ENCODE results near the gene RRP9. TPM values are rescaled to one million over a fixed set of nuclear protein-coding genes. Genes with fewer than 3 reads are reported as not detected.
A peak's percentile ranks its signal among the peaks of the same experiment; 100 is the strongest.

RRP9 gene
- total and polyA plus RNA-seq, 2 donors (not counting 1 experiment from before 2014, with no cell fraction given), result 16.7 to 21.9 TPM

DNA sequence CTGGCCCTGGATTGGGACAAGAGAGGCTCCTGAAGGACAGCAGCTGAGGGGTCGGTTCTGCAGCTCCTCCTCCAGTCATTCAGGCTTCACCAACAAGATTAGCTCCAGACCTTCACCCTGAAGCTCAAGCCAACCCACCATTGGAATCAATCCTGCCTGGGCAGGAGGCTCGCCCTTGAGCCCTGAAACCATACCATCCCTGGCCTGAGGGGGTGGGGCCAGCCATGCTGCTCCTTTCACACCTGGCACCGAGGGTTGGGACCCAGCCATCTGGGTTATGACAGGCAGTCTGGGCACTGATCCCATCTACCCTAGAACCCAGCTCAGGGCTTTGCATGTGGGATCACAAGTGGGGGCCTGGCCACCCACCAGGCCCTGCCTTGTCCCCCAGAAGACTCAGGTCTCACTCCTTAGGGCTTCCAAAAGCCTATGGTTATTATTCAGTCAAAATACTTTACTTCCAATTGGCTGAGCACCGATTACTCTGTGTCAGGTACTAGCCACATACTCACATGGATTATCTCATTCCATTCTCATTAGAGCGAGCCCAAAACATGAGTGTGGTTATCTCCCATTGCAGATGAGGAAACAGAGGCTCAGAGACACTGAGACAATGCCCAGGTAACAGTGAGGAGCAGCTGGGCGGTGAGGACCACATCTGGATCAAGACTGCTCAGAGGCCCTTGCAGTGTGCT lies 29.0 kb upstream of the RRP9 start:
- Histone ChIP-seq H3K36me3 (replicated peaks in 1 of 2; ENCODE audit: control extremely low read depth in 1 of 2, control insufficient read depth in 1 of 2, extremely low read depth in 1 of 2, insufficient read depth in 2 of 2, low read length in 1 of 2) (peaks cover 0 to 3% of the 10 kb centered on the region in 2 experiments), H3K79me2 (ENCODE audit: control insufficient read depth, insufficient read depth, low read length) (peaks cover 18% of the 10 kb centered on the region), H4K20me1 (ENCODE audit: control insufficient read depth, insufficient read depth, low read length, poor library complexity, severe bottlenecking) (no peaks in the 10 kb centered on the region), H2AFZ (ENCODE audit: insufficient read depth, low read depth, low read length, poor library complexity, severe bottlenecking) (no peak overlapping the region), H3K9ac (ENCODE audit: low read length) (no peak overlapping the region), H3K4me3 (ENCODE audit: control extremely low read depth in 1 of 5, extremely low read depth in 1 of 5, insufficient read depth in 1 of 5, low read depth in 2 of 5, low read length in 4 of 5) (no peak overlapping the region), H3K9me3 (ENCODE audit: control extremely low read depth in 1 of 3, control insufficient read depth in 2 of 3, insufficient read depth in 1 of 3, low read length in 2 of 3) (no peaks in the 10 kb centered on the region), H3K27me3 (replicated peaks in 1 of 4; ENCODE audit: control extremely low read depth in 1 of 4, control insufficient read depth in 3 of 4, insufficient read depth in 4 of 4, low read length in 3 of 4) (no peaks in the 10 kb centered on the region), H3K4me2 (replicated peaks; ENCODE audit: low read depth, low read length, poor library complexity, severe bottlenecking) (no peak overlapping the region), H3K27ac (ENCODE audit: low read length in 2 of 2) (no peak overlapping the region), H3K4me1 (ENCODE audit: control insufficient read depth in 2 of 2, insufficient read depth in 2 of 2, low read length in 2 of 2) (peaks cover 18 to 40% of the 10 kb centered on the region in 2 donors)
- Mint-ChIP-seq H3K27me3 (no peaks in the 10 kb centered on the region), H3K4me3 (peak overlapping the region; percentile 13), H3K27ac (no peak overlapping the region), H3K9me3 (ENCODE audit: insufficient read depth) (no peaks in the 10 kb centered on the region), H3K4me1 (peaks cover 35% of the 10 kb centered on the region)
- intact Hi-C loops (cut with micrococcal nuclease), result loop anchor here (10.0 kb wide), 1 partner anchor 734 kb away; the partner anchor contains the start of genes GLT8D1 and SPCS1
- POLR2A ChIA-PET, result interaction anchor here (0.9 kb wide), 1 partner anchor 29 kb away, joined by 3 read pairs; the partner anchor contains the start of gene RRP9
- ATAC-seq (ENCODE audit: low read depth) (no peak), DNase-seq (no peak)
- no peak for TF ChIP-seq EZH2 (IDR thresholded peaks at IDR 0.05; ENCODE audit: borderline replicate concordance, insufficient read depth, low read depth, low read length, poor library complexity, severe bottlenecking)
- TF ChIP-seq, protein P1, sequence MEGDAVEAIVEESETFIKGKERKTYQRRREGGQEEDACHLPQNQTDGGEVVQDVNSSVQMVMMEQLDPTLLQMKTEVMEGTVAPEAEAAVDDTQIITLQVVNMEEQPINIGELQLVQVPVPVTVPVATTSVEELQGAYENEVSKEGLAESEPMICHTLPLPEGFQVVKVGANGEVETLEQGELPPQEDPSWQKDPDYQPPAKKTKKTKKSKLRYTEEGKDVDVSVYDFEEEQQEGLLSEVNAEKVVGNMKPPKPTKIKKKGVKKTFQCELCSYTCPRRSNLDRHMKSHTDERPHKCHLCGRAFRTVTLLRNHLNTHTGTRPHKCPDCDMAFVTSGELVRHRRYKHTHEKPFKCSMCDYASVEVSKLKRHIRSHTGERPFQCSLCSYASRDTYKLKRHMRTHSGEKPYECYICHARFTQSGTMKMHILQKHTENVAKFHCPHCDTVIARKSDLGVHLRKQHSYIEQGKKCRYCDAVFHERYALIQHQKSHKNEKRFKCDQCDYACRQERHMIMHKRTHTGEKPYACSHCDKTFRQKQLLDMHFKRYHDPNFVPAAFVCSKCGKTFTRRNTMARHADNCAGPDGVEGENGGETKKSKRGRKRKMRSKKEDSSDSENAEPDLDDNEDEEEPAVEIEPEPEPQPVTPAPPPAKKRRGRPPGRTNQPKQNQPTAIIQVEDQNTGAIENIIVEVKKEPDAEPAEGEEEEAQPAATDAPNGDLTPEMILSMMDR (IDR thresholded peaks at IDR 0.05), result no peak
- WGBS (ENCODE audit: insufficient coverage), result 94% methylated on average over 6 of the region's 6 CpGs
- CTCF ChIA-PET, result interaction anchor here (0.8 to 4.8 kb wide), 4 partner anchors 8 to 29 kb away, joined by 3 to 45 read pairs (median 5); partner anchors contain the start of genes PARP3 and RRP9

DNA sequence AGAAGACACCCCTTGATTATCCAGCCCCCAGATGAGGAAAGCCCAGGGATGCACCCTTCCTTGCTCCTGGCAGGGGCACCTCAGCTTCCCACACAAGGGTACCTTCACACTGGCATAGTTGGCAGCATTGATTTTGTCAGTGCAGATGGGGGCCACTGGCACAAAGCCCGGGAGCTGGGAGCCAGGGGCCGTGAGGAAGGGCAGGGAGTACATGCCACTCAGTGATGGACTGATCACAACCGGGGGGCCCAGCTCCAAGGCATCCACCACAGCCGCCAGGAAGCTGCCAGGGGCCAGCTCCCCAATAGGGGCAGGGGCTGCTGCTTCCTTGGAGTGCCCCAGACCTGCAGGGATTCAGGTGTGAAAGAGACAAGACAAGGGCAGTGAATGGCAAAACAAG lies 28.1 kb upstream of the RRP9 start:
- peaks cover 13 to 36% of the 10 kb centered on the region in 2 donors for H3K4me1 ChIP-seq (ENCODE audit: control insufficient read depth in 2 of 2, insufficient read depth in 2 of 2, low read length in 2 of 2)
- peaks cover 32% of the 10 kb centered on the region for H3K4me1 Mint-ChIP-seq
- intact Hi-C loops (cut with micrococcal nuclease), result loop anchor here (10.0 kb wide), 1 partner anchor 735 kb away; the partner anchor contains the start of genes GLT8D1 and SPCS1
- ATAC-seq (ENCODE audit: low read depth) (no peak), DNase-seq (no peak)
- no peaks in the 10 kb centered on the region for H3K27me3 ChIP-seq (replicated peaks in 1 of 4; ENCODE audit: control extremely low read depth in 1 of 4, control insufficient read depth in 3 of 4, insufficient read depth in 4 of 4, low read length in 3 of 4)
- WGBS (ENCODE audit: insufficient coverage), result 97% methylated on average over 4 of the region's 4 CpGs
- no peak overlapping the region for H2AFZ ChIP-seq (ENCODE audit: insufficient read depth, low read depth, low read length, poor library complexity, severe bottlenecking)
- H3K27ac ChIP-seq (ENCODE audit: low read length in 2 of 2), result no peak overlapping the region
- no peaks in the 10 kb centered on the region for H3K27me3 Mint-ChIP-seq
- H3K4me2 ChIP-seq (replicated peaks; ENCODE audit: low read depth, low read length, poor library complexity, severe bottlenecking), result no peak overlapping the region
- CTCF ChIA-PET, result interaction anchor here (1.5 kb wide), 1 partner anchor 28 kb away, joined by 7 read pairs; the partner anchor contains the start of genes PARP3 and RRP9
- POLR2A ChIA-PET, result interaction anchor here (0.9 to 1.4 kb wide), 2 partner anchors 10 to 28 kb away, joined by 3 read pairs; partner anchors contain the start of gene RRP9
- H3K4me3 ChIP-seq (ENCODE audit: control extremely low read depth in 1 of 5, extremely low read depth in 1 of 5, insufficient read depth in 1 of 5, low read depth in 2 of 5, low read length in 4 of 5), result no peak overlapping the region
- H3K4me3 Mint-ChIP-seq, result no peak overlapping the region
- no peak overlapping the region for H3K9ac ChIP-seq (ENCODE audit: low read length)
- no peak overlapping the region for H3K27ac Mint-ChIP-seq
- no peaks in the 10 kb centered on the region for H4K20me1 ChIP-seq (ENCODE audit: control insufficient read depth, insufficient read depth, low read length, poor library complexity, severe bottlenecking)
- no peak for TF ChIP-seq EZH2 (IDR thresholded peaks at IDR 0.05; ENCODE audit: borderline replicate concordance, insufficient read depth, low read depth, low read length, poor library complexity, severe bottlenecking)
- TF ChIP-seq, protein P1 (IDR thresholded peaks at IDR 0.05), result no peak
- H3K9me3 ChIP-seq (ENCODE audit: control extremely low read depth in 1 of 3, control insufficient read depth in 2 of 3, insufficient read depth in 1 of 3, low read length in 2 of 3), result no peaks in the 10 kb centered on the region
- peaks cover 0 to 3% of the 10 kb centered on the region in 2 experiments for H3K36me3 ChIP-seq (replicated peaks in 1 of 2; ENCODE audit: control extremely low read depth in 1 of 2, control insufficient read depth in 1 of 2, extremely low read depth in 1 of 2, insufficient read depth in 2 of 2, low read length in 1 of 2)
- H3K79me2 ChIP-seq (ENCODE audit: control insufficient read depth, insufficient read depth, low read length), result peaks cover 18% of the 10 kb centered on the region
- H3K9me3 Mint-ChIP-seq (ENCODE audit: insufficient read depth), result no peaks in the 10 kb centered on the region

Measured in B cell (primary cell).